Epithelial cell of esophagus (primary cell): ENCODE results near the gene CARMIL1.

Source experiments
- DNase-seq: peaks from one replicate; pipeline ENCODE4 v3.0.0; 2010; ENCODE audit warnings: low read depth
- H3K4me3 ChIP-seq: 2 replicates; pipeline ENCODE4 v1.5.1; 2011; ENCODE audit warnings: mild to moderate bottlenecking, low read length, control low read depth
- TF ChIP-seq, protein P1 (sequence below): IDR thresholded peaks from 2 replicates; pipeline ENCODE4 v1.5.1; 2011; ENCODE audit warnings: low read depth, mild to moderate bottlenecking, low read length, control low read depth, inconsistent platforms; ENCODE audit not compliant: insufficient read depth; ENCODE audit errors: missing control alignments

CARMIL1 gene

DNA sequence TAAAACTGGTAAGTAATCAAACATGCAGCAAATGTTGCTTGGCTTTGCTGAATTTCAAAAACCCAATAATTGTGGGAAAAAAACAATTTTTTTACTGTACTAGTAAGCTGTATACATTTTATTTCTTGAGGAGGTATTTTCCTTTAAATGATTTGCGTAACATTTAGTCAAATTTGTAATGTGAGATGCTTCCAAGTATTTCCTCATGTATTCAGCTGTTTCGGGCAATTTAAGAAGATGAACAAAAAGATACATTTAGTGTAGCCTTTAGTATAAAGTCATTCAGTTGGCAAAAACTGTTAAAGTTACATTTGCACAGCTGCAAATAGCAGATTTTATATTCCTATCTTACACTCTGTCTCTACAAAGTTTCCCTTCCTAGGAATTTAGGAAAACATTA lies 186.8 kb downstream of the CARMIL1 start:
- TF ChIP-seq, protein P1, sequence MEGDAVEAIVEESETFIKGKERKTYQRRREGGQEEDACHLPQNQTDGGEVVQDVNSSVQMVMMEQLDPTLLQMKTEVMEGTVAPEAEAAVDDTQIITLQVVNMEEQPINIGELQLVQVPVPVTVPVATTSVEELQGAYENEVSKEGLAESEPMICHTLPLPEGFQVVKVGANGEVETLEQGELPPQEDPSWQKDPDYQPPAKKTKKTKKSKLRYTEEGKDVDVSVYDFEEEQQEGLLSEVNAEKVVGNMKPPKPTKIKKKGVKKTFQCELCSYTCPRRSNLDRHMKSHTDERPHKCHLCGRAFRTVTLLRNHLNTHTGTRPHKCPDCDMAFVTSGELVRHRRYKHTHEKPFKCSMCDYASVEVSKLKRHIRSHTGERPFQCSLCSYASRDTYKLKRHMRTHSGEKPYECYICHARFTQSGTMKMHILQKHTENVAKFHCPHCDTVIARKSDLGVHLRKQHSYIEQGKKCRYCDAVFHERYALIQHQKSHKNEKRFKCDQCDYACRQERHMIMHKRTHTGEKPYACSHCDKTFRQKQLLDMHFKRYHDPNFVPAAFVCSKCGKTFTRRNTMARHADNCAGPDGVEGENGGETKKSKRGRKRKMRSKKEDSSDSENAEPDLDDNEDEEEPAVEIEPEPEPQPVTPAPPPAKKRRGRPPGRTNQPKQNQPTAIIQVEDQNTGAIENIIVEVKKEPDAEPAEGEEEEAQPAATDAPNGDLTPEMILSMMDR, result no peak
- H3K4me3 ChIP-seq, result no peak overlapping the region
- DNase-seq, result no peak

DNA sequence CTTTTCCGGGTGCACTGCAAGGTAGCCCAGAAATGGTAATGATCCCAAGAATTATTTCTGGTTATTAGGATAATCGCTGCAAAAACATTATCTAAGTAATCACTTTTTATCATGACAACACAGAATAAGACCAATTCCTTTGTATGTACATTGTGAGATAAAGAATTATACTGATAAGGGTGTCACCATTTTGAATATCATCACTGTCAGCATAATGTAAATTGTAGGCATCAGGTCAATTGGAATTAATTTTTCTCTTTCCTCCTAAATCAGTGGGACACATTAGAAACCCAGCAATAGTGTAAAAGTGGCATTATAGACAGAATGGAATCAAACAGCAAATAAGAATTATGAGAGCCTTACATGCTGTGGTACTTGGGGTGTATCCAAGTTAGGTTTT lies 189.7 kb downstream of the CARMIL1 start:
- H3K4me3 ChIP-seq, result no peak overlapping the region
- TF ChIP-seq, protein P1, result no peak
- DNase-seq, result no peak

DNA sequence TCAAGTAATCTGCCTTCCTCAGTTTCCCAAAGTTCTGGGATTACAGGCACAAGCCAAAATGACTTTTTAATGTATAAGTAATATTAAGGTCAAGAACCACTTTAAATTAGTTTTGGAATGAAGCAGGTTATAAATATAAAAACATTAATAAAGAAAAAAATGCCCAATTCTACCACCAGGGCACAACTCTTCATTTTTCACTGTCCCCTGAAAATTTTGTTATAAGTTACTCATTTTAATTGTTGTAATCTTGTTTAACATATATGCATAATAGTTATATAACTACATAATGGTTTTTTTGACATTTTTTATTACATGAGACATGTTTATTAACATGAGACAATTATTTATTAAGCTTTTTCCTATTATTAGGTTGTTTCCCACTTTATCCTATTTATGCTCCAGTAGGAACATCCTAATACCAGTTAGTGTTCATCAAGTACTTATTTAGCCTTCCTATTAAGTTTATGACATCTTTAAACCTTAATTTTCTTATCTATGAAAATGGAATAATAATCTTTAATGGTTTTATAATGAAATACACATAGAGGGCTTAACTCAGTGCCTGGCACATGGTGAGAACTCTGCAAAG lies 190.7 kb downstream of the CARMIL1 start:
- DNase-seq, result no peak
- TF ChIP-seq, protein P1, result peak; percentile 5
- H3K4me3 ChIP-seq, result no peak overlapping the region

DNA sequence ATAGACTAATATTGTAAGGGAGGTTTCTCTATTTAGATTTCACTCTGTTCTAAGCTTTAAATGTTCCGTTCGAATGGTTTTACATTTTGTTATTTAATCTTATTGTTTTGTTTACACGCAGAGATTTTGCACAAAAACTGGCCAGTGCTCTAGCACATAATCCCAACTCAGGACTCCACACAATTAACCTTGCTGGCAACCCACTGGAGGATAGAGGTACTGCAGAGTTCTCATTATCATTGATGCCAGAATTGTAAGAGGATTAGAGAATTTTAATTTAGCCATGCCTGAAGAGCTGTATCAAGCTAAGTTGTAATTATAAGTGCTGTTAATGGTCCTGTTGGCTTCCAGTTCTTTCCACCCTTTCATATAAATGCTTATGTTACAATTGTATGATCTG lies 193.1 kb downstream of the CARMIL1 start:
- peak; percentile 9 for DNase-seq
- TF ChIP-seq, protein P1, result peak; percentile 44

DNA sequence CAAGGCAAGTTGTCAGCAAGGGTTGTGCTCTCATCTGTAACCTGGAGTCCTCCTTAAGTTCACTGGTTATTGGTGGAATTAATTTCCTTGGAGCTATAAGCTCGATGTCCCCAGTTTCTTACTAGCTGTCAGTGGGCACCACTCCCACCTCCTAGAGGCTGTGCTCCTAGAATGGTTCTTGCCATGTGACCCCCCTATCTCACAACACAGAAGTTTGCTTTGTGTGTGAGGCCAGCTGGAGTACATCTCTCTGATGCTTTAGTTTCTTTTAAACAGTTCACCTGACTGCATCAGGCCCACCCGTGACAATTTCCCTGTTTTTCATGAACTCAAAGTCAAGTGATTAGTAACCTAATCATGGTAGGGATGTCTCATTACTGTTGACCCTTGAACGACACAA lies 193.7 kb downstream of the CARMIL1 start:
- no peak overlapping the region for H3K4me3 ChIP-seq
- no peak for DNase-seq
- TF ChIP-seq, protein P1, result no peak

More for the DNA sequence above, 193.1 kb downstream of the CARMIL1 start:
- no peak overlapping the region for H3K4me3 ChIP-seq

DNA sequence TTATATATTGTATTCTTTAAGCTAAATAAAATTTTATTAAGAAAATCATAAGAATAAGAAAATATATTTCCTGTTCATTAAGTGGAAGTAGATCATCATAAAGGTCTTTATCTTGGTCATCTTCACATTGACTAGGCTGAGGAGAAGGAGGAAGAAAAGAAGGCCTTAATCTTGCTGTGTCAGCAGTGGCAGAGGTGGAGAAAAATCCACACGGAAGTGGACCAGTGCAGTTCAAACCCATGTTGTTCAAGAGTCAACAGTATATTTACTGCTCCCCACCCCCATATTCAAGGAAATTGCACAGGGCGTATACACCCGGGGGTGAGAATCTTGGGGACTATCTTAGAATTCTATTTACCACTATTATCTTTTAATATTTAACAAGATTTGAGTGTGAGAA lies 194.3 kb downstream of the CARMIL1 start:
- no peak for DNase-seq
- TF ChIP-seq, protein P1, result no peak
- no peak overlapping the region for H3K4me3 ChIP-seq

DNA sequence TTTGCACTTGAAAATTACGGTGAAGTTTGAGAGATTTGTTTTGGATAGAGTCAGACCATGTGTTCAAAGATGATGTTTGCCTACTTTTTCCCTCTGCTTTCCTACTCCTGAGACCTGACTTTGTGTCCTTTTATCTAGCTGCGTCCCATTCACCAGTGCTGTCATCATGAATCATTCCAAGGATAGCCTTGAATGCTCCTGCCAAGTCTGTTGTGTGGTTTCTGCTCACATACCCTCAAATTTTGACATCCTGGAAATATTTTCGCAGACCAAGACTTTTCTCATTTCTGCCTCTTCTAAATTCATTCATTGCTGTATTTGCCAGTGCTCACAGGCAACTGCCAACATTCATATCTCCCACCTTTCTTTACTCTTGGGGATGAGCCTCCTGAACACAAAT lies 197.0 kb downstream of the CARMIL1 start:
- H3K4me3 ChIP-seq, result no peak overlapping the region
- TF ChIP-seq, protein P1, result no peak
- DNase-seq, result peak; percentile 66
